Fibroblast of skin of left quadriceps (primary cell): ENCODE results near the gene GPR135.
A peak's percentile ranks its signal among the peaks of the same experiment; 100 is the strongest.
"Not testable (repeated sequence)": the region's sequence is repeated elsewhere in the genome, so short reads cannot be mapped to it uniquely, and the experiment has no call there.

Source experiments
- DNase-seq, 2 experiments: peaks; one replicate each; pipeline ENCODE4 v3.0.0-alpha.2; 2013; ENCODE audit warnings: low read depth in 2 of 2

Gene GPR135

GRCh38 chr14:59475709-59476108, 10.5 kb upstream of the GPR135 start:
- no peak for DNase-seq

GRCh38 chr14:59474172-59474571, 9.0 kb upstream of the GPR135 start:
- DNase-seq = peak; percentile 58 to 67

GRCh38 chr14:59464486-59465315, 479 bp downstream of the GPR135 start:
- DNase-seq = no peak

- DNase-seq = no peak
These were observed 1.2 kb downstream of the GPR135 start for GRCh38 chr14:59463787-59464485.

- no peak for DNase-seq
These were observed 3.3 kb downstream of the GPR135 start for GRCh38 chr14:59461891-59462290.

- DNase-seq = no peak
These were observed 4.8 kb downstream of the GPR135 start for GRCh38 chr14:59460378-59460777.

GRCh38 chr14:59458486-59458885, 6.7 kb downstream of the GPR135 start:
- no peak for DNase-seq

- DNase-seq = peak; percentile 64 to 70
These were observed 9.8 kb downstream of the GPR135 start for GRCh38 chr14:59455411-59455810.

GRCh38 chr14:59454139-59454538, 11.0 kb downstream of the GPR135 start:
- DNase-seq = peak; percentile 85 to 87

GRCh38 chr14:59451849-59452248, 13.3 kb downstream of the GPR135 start:
- DNase-seq = no peak

- DNase-seq = no peak
These were observed 14.5 kb downstream of the GPR135 start for GRCh38 chr14:59450716-59451115.

- not testable (repeated sequence) for DNase-seq
These were observed 16.5 kb downstream of the GPR135 start for GRCh38 chr14:59448673-59449072.

GRCh38 chr14:59439256-59439965, 25.8 kb downstream of the GPR135 start:
- peak; percentile 47 to 57 for DNase-seq

GRCh38 chr14:59438195-59438647, 27.0 kb downstream of the GPR135 start:
- peak; percentile 69 to 78 for DNase-seq

- no peak for DNase-seq
These were observed 29.2 kb downstream of the GPR135 start for GRCh38 chr14:59435987-59436386.

- DNase-seq = no peak
These were observed 30.1 kb downstream of the GPR135 start for GRCh38 chr14:59435101-59435500.

- DNase-seq = no peak
These were observed 35.4 kb downstream of the GPR135 start for GRCh38 chr14:59429790-59430189.

- peak; percentile 63 to 69 for DNase-seq
These were observed 36.6 kb downstream of the GPR135 start for GRCh38 chr14:59428581-59429012.

GRCh38 chr14:59427653-59428580, 37.3 kb downstream of the GPR135 start:
- DNase-seq = no peak

- DNase-seq = no peak
These were observed 39.8 kb downstream of the GPR135 start for GRCh38 chr14:59425322-59425935.
